Hepatocyte (in vitro differentiated cells): ENCODE measurements around the gene KCNJ5.

ENCODE experiments used
- CTCF ChIP-seq: fragments of 200-600 bp; sonication (generic); IDR thresholded peaks from 2 replicates; pipeline ENCODE4 v1.5.1; 2016; ENCODE audit warnings: antibody characterized with exemption, mild to moderate bottlenecking; ENCODE audit not compliant: poor library complexity
- EZH2 ChIP-seq: fragments of 200-600 bp; sonication (generic); IDR thresholded peaks from 2 replicates; pipeline ENCODE4 v1.6.1; 2016; ENCODE audit warnings: antibody characterized with exemption, mild to moderate bottlenecking, borderline replicate concordance
- EZH2phosphoT487 ChIP-seq: fragments of 200-600 bp; sonication (generic); IDR thresholded peaks from one replicate; pipeline ENCODE4 v1.6.1; 2018; ENCODE audit warnings: antibody characterized with exemption, mild to moderate bottlenecking, low read depth, moderate library complexity; ENCODE audit not compliant: unreplicated experiment, severe bottlenecking

DNA sequence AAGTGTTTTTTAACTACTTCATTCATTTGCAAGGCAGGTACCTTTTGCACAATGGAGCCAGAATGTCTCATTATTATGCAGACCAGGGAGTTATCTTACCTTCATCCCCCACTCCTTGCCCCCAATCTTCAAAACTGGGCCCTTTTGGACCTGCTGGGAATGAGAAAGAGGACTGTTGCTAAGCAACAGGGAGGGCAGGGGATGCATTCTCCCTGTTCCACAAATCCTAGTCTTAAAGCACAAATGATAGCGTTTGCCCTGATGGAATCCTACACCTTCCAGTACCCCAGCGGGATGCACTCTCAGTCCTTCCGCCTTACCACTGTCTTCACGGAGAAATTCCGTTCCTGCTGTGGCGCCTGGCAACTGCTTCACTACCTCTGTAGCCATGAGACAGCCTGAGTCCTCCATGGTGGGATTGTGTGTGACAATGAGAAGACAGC, 20.0 kb upstream of the KCNJ5 start:
- TF ChIP-seq CTCF (no peak), EZH2 (no peak), EZH2phosphoT487 (no peak)
